Upper lobe of left lung (tissue), 4 donors: ENCODE results near the gene UGGT2.

ENCODE experiments used
- CTCF ChIP-seq, 6 experiments: fragments of 450-650 bp in 4 of 6; fragments of 200-600 bp in 2 of 6; sonication (generic) in 2 of 6; IDR thresholded peaks; one replicate each; pipeline ENCODE4 v1.5.1; 2016 to 2019; ENCODE audit warnings: antibody characterized with exemption in 6 of 6
- EP300 ChIP-seq, 4 donors: sonication (generic); formaldehyde crosslinking; IDR thresholded peaks; one replicate each; pipeline ENCODE4 v1.5.1; 2017; ENCODE audit warnings: antibody characterized with exemption in 4 of 4, control low read depth in 2 of 4
- POLR2A ChIP-seq, 4 donors: fragments of 450-650 bp; IDR thresholded peaks; one replicate each; pipeline ENCODE4 v1.5.1; 2016 to 2017; ENCODE audit warnings: antibody characterized with exemption in 4 of 4, mild to moderate bottlenecking in 2 of 4
- POLR2AphosphoS5 ChIP-seq, 2 donors: sonication (generic); formaldehyde crosslinking; IDR thresholded peaks; one replicate each; pipeline ENCODE4 v1.5.1; 2017; ENCODE audit warnings: antibody characterized with exemption in 2 of 2

GRCh38 chr13:96089139-96089538, 35.9 kb upstream of the UGGT2 start:
- TF ChIP-seq CTCF (IDR thresholded peaks at IDR 0.05) (no peak), POLR2A (IDR thresholded peaks at IDR 0.05) (no peak), POLR2AphosphoS5 (IDR thresholded peaks at IDR 0.05) (no peak), EP300 (IDR thresholded peaks at IDR 0.05) (no peak)
